ENCODE results near the gene ERICH3.

The ERICH3 gene

DNA sequence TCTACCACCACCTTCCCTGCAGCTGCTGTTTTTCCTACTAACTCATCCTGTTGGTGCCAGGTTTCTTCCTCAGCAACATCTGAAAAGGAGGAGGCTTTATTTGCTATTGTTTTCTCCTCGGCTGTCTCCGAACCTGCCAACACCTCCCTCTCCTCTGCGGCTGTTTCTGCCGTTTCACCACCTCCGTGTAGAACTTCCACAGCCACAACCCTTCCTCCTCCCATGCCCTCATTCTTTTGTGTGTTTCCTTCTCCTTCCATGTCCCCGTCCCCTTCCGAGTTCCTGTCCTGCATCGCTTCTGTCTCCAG is 102.1 kb downstream of the ERICH3 start:
- Histone ChIP-seq H3K9me3 (ENCODE audit: low read depth, low read length) (no peaks in the 10 kb centered on the region), H3K27ac (no peak overlapping the region), H3K36me3 (ENCODE audit: insufficient read depth, low read length) (no peaks in the 10 kb centered on the region), H3K9ac (ENCODE audit: insufficient read length) (no peak overlapping the region), H3K4me3 (no peak overlapping the region)
- no peak for TF ChIP-seq POLR2AphosphoS5 (IDR thresholded peaks at IDR 0.05; ENCODE audit: borderline replicate concordance, low read depth, low read length)
- no peak for TF ChIP-seq EZH2 (IDR thresholded peaks at IDR 0.05)
- no peak for TF ChIP-seq FOXP2 (optimal IDR thresholded peaks at IDR 0.05; ENCODE audit: control extremely low read depth, extremely low read length, insufficient read depth)
- DNase-seq (ENCODE audit: low read depth, low spot score), result no peak

DNA sequence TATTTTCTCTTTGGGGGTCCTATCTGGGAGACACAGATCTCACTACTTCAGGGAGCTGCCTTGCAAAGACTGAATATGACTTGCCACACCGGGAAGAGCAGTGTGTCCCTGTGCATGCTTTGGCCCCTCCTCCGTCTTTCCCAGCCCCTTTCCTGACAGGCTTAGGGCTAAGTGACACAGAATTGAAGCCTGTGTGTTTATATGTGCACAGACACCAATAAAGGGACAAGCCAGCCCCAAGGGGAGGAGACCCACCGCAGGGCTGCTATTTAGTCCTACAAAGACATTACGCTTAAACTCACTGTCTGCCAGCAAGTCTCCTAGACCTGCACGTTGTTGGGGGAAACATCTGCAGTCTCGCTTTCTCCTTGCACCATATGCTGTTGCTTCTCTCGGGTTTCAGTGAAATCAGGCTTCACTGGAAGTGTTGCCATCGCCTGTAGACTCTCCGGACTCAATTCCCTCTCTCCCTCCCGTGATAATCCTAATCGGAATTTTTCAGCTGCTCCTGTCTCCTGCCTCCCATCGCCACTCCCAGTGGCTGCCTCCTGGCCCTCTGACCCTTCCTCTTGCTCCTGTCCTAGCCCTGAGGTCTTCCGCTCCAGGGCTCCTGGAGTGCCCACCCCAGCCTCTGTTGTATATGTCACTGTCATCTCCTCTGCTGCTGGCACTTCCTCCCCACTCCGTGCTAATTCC is 102.6 kb downstream of the ERICH3 start:
- Histone ChIP-seq H3K36me3 (ENCODE audit: insufficient read depth, low read length) (no peaks in the 10 kb centered on the region), H3K27ac (no peak overlapping the region), H3K4me3 (no peak overlapping the region), H3K9me3 (ENCODE audit: low read depth, low read length) (no peaks in the 10 kb centered on the region), H3K9ac (ENCODE audit: insufficient read length) (no peak overlapping the region)
- DNase-seq (ENCODE audit: low read depth, low spot score), result no peak
- TF ChIP-seq FOXP2 (optimal IDR thresholded peaks at IDR 0.05; ENCODE audit: control extremely low read depth, extremely low read length, insufficient read depth), result no peak
- TF ChIP-seq POLR2AphosphoS5 (IDR thresholded peaks at IDR 0.05; ENCODE audit: borderline replicate concordance, low read depth, low read length), result no peak
- no peak for TF ChIP-seq EZH2 (IDR thresholded peaks at IDR 0.05)

DNA sequence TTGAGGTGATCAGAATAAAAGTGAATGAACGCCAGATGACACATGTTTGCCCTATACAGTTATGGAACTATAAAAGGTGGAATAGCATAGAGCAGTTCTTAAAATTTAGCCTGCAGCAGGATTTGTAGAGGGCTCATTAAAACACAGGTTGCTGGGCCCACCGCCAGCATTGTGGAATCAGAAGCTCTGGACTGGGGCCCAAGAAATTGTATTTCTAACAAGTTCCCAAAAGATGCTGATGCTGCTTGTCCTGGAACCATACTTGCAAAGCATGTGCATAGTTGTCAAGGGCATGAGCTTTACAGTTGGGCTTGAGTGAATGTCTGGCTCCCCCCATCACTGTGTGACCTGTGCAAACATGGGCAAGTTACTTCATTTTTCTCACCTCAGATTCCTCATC is 123.7 kb downstream of the ERICH3 start:
- Histone ChIP-seq H3K4me3 (no peak overlapping the region), H3K36me3 (ENCODE audit: insufficient read depth, low read length) (no peaks in the 10 kb centered on the region), H3K27ac (no peak overlapping the region), H3K9ac (ENCODE audit: insufficient read length) (no peak overlapping the region), H3K9me3 (ENCODE audit: low read depth, low read length) (no peaks in the 10 kb centered on the region)
- DNase-seq (ENCODE audit: low read depth, low spot score), result no peak
- TF ChIP-seq FOXP2 (optimal IDR thresholded peaks at IDR 0.05; ENCODE audit: control extremely low read depth, extremely low read length, insufficient read depth), result no peak

DNA sequence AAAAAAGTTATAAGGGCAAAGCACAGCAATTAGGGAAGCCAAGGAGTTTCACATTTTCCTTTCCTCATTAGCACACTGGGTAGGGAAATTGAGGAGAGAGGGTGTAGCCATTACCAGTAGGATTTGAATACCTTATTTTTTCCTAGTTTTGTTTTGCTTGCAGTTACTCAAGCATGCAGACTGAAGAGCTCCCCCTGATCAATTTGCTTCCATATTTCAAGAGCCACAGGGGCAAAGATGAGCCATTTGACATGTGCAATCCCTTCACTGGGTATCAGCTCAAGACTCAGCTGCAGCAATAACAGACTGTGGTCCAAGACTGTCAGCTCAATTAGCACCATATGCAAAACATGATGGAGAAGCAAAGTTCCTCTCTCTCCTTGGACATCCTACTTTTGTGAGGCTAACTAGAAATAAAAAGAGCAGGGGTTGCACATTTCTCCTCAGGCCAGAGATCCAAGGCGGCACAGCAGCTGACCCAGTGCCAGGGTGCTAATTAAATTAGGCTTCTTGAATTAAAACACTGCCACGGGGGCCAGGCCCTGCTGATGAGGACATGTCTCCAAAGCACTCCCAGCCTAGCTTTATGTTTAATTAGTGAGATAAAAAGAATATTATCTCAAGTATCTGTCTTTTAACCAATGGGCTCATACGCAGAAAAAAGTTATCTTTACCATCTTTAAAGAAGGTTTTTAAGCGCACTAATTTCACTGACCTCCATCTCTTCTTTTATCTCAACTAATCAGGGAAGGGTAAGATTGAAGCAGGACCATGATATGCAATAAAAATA is 124.4 kb downstream of the ERICH3 start:
- no peak for DNase-seq (ENCODE audit: low read depth, low spot score)
- Histone ChIP-seq H3K27ac (no peak overlapping the region), H3K9me3 (ENCODE audit: low read depth, low read length) (no peaks in the 10 kb centered on the region), H3K9ac (ENCODE audit: insufficient read length) (no peak overlapping the region), H3K36me3 (ENCODE audit: insufficient read depth, low read length) (no peaks in the 10 kb centered on the region), H3K4me3 (no peak overlapping the region)
- TF ChIP-seq FOXP2 (optimal IDR thresholded peaks at IDR 0.05; ENCODE audit: control extremely low read depth, extremely low read length, insufficient read depth), result no peak
- no peak for TF ChIP-seq POLR2AphosphoS5 (IDR thresholded peaks at IDR 0.05; ENCODE audit: borderline replicate concordance, low read depth, low read length)
- no peak for TF ChIP-seq EZH2 (IDR thresholded peaks at IDR 0.05)

DNA sequence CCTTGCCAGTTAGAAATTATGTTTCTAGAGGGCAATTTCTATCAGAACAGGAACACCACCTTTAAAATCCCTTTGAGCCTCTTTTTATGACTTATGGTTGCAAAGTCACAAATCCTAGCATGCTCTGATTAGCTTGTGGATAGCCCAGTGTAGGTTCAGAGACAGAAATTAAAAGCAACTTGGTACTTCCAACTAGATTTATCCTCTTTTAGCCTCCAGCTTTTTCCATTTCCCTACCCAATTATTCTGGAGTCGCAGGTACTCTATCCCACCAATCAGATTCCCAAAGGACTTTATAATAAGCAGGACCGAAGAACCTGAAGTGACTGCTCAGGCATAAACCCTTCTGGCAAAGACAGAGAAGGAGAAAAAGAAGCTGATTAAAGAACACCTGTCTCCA is 127.8 kb downstream of the ERICH3 start:
- Histone ChIP-seq H3K36me3 (ENCODE audit: insufficient read depth, low read length) (no peaks in the 10 kb centered on the region), H3K9me3 (ENCODE audit: low read depth, low read length) (no peaks in the 10 kb centered on the region), H3K27ac (no peak overlapping the region), H3K9ac (ENCODE audit: insufficient read length) (no peak overlapping the region), H3K4me3 (no peak overlapping the region)
- TF ChIP-seq POLR2AphosphoS5 (IDR thresholded peaks at IDR 0.05; ENCODE audit: borderline replicate concordance, low read depth, low read length), result no peak
- no peak for DNase-seq (ENCODE audit: low read depth, low spot score)

DNA sequence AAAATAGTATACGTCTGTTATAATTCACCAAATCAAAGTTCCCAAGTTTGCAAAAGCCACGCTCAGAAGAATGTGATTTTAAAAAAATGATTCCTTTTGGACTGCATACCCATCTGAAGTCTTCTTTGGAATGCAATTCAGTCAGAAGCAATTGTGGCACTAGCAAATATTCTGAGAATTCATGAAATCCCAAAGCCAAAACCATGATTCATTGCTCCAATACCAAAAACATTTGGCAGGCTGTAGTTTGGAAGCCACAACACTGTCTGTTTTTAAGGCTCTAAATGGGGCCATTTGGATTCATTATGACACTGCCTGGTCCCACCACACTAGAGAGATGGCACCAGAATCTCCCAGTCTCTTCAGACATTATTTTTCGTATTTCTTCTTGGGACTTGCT is 139.4 kb downstream of the ERICH3 start:
- Histone ChIP-seq H3K4me3 (no peak overlapping the region), H3K9ac (ENCODE audit: insufficient read length) (no peak overlapping the region), H3K27ac (no peak overlapping the region), H3K9me3 (ENCODE audit: low read depth, low read length) (no peaks in the 10 kb centered on the region), H3K36me3 (ENCODE audit: insufficient read depth, low read length) (no peaks in the 10 kb centered on the region)
- TF ChIP-seq FOXP2 (optimal IDR thresholded peaks at IDR 0.05; ENCODE audit: control extremely low read depth, extremely low read length, insufficient read depth) (no peak), EZH2 (IDR thresholded peaks at IDR 0.05) (no peak), POLR2AphosphoS5 (IDR thresholded peaks at IDR 0.05; ENCODE audit: borderline replicate concordance, low read depth, low read length) (no peak)
- no peak for DNase-seq (ENCODE audit: low read depth, low spot score)

DNA sequence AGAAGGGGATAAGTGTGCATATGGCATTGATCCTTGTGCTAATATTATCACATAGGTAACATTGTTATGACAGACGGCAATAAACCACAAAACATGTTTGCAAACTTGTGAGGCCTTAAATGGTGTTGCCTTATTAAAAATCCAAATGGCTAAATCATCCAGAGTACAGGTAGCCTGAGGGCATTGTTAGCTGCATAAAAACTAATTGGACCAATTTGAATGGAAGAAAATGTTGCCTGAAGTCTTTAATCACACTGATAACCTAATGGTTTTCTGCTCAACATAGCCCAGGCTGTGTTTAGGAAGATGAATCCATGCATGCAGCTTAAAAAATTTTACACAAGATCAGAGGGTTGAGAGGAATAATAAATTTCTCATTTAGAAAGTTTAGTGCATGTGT is 141.8 kb downstream of the ERICH3 start:
- Histone ChIP-seq H3K36me3 (ENCODE audit: insufficient read depth, low read length) (no peaks in the 10 kb centered on the region), H3K9me3 (ENCODE audit: low read depth, low read length) (no peaks in the 10 kb centered on the region), H3K4me3 (no peak overlapping the region), H3K9ac (ENCODE audit: insufficient read length) (no peak overlapping the region), H3K27ac (no peak overlapping the region)
- DNase-seq (ENCODE audit: low read depth, low spot score), result no peak
- TF ChIP-seq EZH2 (IDR thresholded peaks at IDR 0.05), result no peak
- no peak for TF ChIP-seq POLR2AphosphoS5 (IDR thresholded peaks at IDR 0.05; ENCODE audit: borderline replicate concordance, low read depth, low read length)
- no peak for TF ChIP-seq FOXP2 (optimal IDR thresholded peaks at IDR 0.05; ENCODE audit: control extremely low read depth, extremely low read length, insufficient read depth)

DNA sequence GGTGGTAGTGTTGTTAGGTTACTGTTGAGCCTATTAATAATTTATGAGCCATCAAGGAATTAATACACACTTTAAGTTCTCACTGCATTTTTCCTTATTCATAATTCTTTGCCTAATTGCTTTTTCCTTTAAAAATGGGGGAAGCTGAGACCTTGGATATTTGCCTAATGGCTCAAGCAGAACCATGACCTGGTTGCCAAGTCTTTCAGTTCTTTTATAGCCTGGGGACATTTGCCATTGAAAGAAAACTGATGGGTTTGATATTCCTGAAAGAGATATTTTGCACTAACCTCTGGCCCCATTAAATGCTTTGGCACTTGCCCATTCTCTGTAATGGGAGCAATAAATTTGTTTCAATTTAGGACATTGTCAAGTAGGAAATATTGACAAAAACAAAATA is 142.7 kb downstream of the ERICH3 start:
- no peak overlapping the region for H3K4me3 ChIP-seq
- no peaks in the 10 kb centered on the region for H3K36me3 ChIP-seq (ENCODE audit: insufficient read depth, low read length)
- TF ChIP-seq EZH2 (IDR thresholded peaks at IDR 0.05) (no peak), POLR2AphosphoS5 (IDR thresholded peaks at IDR 0.05; ENCODE audit: borderline replicate concordance, low read depth, low read length) (no peak), FOXP2 (optimal IDR thresholded peaks at IDR 0.05; ENCODE audit: control extremely low read depth, extremely low read length, insufficient read depth) (no peak)
- no peak overlapping the region for H3K27ac ChIP-seq
- H3K9me3 ChIP-seq (ENCODE audit: low read depth, low read length), result no peaks in the 10 kb centered on the region
- H3K9ac ChIP-seq (ENCODE audit: insufficient read length), result no peak overlapping the region
- DNase-seq (ENCODE audit: low read depth, low spot score), result no peak

DNA sequence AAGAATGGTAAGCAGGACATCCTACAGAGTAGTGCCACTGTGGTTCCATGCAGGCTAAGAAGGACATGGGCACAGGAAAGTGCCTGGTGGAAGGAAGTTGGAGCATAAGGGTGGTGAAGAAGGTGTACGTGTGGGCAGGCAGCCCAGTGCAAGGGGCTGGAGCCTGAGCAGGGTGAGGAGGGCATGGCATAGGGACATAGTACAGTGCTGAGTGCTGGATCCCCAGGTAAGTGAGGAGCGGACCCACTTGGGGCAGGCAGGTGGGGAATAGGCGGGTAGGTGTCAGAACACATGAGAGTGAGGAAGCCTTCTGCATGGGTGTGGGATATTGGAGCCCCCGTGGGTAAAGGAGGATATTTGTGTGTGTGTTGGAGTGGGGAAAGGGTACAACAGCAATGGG is 145.5 kb downstream of the ERICH3 start:
- TF ChIP-seq FOXP2 (optimal IDR thresholded peaks at IDR 0.05; ENCODE audit: control extremely low read depth, extremely low read length, insufficient read depth) (no peak), POLR2AphosphoS5 (IDR thresholded peaks at IDR 0.05; ENCODE audit: borderline replicate concordance, low read depth, low read length) (no peak), EZH2 (IDR thresholded peaks at IDR 0.05) (no peak)
- DNase-seq (ENCODE audit: low read depth, low spot score), result no peak
- Histone ChIP-seq H3K4me3 (no peak overlapping the region), H3K36me3 (ENCODE audit: insufficient read depth, low read length) (no peaks in the 10 kb centered on the region), H3K27ac (no peak overlapping the region), H3K9me3 (ENCODE audit: low read depth, low read length) (no peaks in the 10 kb centered on the region), H3K9ac (ENCODE audit: insufficient read length) (no peak overlapping the region)

Measured in SK-N-MC (cell line).